Measurements from ENCODE around the gene DSCAM. TPM values are rescaled to one million over a fixed set of nuclear protein-coding genes. Genes with fewer than 3 reads are reported as not detected.
A peak's percentile ranks its signal among the peaks of the same experiment; 100 is the strongest.

The DSCAM gene
- total and polyA plus RNA-seq, 8 donors, result 0.37 TPM; not detected in 7

DNA sequence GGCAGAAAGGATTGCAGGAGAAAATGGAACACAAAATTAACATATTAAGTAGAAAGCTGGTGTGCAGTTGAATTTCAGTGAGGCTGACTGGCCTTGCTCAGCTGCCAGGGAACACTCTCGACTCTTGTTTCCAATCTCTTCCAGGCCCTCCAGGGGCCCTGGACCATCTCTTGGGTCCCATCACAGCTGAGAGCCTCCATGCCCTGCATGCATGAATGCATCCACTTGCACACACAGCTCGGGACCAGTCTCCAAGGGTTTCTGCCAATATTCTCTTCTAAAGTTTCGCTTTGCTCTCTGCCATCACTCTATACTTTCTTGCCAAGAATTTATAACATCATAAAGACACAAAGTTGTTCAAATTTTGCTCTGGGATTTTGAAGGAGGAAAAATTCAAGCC is 200.3 kb downstream of the DSCAM start:
- intact Hi-C loops (cut with DNase I; ENCODE audit: low total_unique reads), result no loop called here
- H3K27me3 ChIP-seq, result peaks cover 0 to 4% (median 0%) of the 10 kb centered on the region in 3 donors
- 61 to 73% (median 67%) methylated on average over 3 of the region's 3 CpGs for WGBS, 5 donors
- peaks cover 0 to 26% (median 16%) of the 10 kb centered on the region in 4 donors for H3K9me3 ChIP-seq
- H3K4me3 ChIP-seq, result no peak overlapping the region
- no peak for TF ChIP-seq POLR2AphosphoS5 (IDR thresholded peaks at IDR 0.05)
- TF ChIP-seq, protein P1, sequence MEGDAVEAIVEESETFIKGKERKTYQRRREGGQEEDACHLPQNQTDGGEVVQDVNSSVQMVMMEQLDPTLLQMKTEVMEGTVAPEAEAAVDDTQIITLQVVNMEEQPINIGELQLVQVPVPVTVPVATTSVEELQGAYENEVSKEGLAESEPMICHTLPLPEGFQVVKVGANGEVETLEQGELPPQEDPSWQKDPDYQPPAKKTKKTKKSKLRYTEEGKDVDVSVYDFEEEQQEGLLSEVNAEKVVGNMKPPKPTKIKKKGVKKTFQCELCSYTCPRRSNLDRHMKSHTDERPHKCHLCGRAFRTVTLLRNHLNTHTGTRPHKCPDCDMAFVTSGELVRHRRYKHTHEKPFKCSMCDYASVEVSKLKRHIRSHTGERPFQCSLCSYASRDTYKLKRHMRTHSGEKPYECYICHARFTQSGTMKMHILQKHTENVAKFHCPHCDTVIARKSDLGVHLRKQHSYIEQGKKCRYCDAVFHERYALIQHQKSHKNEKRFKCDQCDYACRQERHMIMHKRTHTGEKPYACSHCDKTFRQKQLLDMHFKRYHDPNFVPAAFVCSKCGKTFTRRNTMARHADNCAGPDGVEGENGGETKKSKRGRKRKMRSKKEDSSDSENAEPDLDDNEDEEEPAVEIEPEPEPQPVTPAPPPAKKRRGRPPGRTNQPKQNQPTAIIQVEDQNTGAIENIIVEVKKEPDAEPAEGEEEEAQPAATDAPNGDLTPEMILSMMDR (IDR thresholded peaks at IDR 0.05), result no peak
- no peak for TF ChIP-seq POLR2A (IDR thresholded peaks at IDR 0.05)
- no peak for TF ChIP-seq EP300 (IDR thresholded peaks at IDR 0.05)
- no peak for DNase-seq
- H3K27ac ChIP-seq, result no peak overlapping the region
- no peaks in the 10 kb centered on the region for H3K36me3 ChIP-seq
- H3K4me1 ChIP-seq, result no peaks in the 10 kb centered on the region

- no peak for TF ChIP-seq POLR2AphosphoS5 (IDR thresholded peaks at IDR 0.05)
- TF ChIP-seq EP300 (IDR thresholded peaks at IDR 0.05), result no peak
- no peak for TF ChIP-seq POLR2A (IDR thresholded peaks at IDR 0.05)
- TF ChIP-seq, protein P1 (IDR thresholded peaks at IDR 0.05), result no peak
- H3K27ac ChIP-seq, result no peak overlapping the region
- no peak for DNase-seq
- H3K36me3 ChIP-seq, result no peaks in the 10 kb centered on the region
- H3K4me1 ChIP-seq, result no peaks in the 10 kb centered on the region
- H3K9me3 ChIP-seq, result peaks cover 0 to 15% (median 9%) of the 10 kb centered on the region in 4 donors
- 32 to 51% (median 42%) methylated on average over 7 of the region's 7 CpGs for WGBS, 5 donors
- intact Hi-C loops (cut with DNase I; ENCODE audit: low total_unique reads), result no loop called here
- H3K27me3 ChIP-seq, result peaks cover 0 to 15% (median 0%) of the 10 kb centered on the region in 3 donors
- H3K4me3 ChIP-seq, result no peak overlapping the region
These were observed 205.9 kb downstream of the DSCAM start for GRCh38 chr21:40641042-40641441.

GRCh38 chr21:40640266-40640789 is 206.6 kb downstream of the DSCAM start:
- Histone ChIP-seq H3K27me3 (peaks cover 0 to 15% (median 0%) of the 10 kb centered on the region in 3 donors), H3K36me3 (no peaks in the 10 kb centered on the region), H3K27ac (no peak overlapping the region), H3K4me1 (no peaks in the 10 kb centered on the region), H3K4me3 (no peak overlapping the region), H3K9me3 (peaks cover 0 to 15% (median 9%) of the 10 kb centered on the region in 4 donors)
- intact Hi-C loops (cut with DNase I; ENCODE audit: low total_unique reads), result no loop called here
- no peak for TF ChIP-seq POLR2AphosphoS5 (IDR thresholded peaks at IDR 0.05)
- TF ChIP-seq, protein P1 (IDR thresholded peaks at IDR 0.05), result no peak
- no peak for TF ChIP-seq EP300 (IDR thresholded peaks at IDR 0.05)
- TF ChIP-seq POLR2A (IDR thresholded peaks at IDR 0.05), result no peak
- 29 to 47% (median 38%) methylated on average over 9 of the region's 9 CpGs for WGBS, 5 donors
- peak in 1 of 2 donors; percentile 45 for DNase-seq

GRCh38 chr21:40639616-40640194 is 207.3 kb downstream of the DSCAM start:
- Histone ChIP-seq H3K36me3 (no peaks in the 10 kb centered on the region), H3K27ac (no peak overlapping the region), H3K27me3 (peaks cover 0 to 15% (median 0%) of the 10 kb centered on the region in 3 donors), H3K9me3 (peaks cover 0 to 10% (median 8%) of the 10 kb centered on the region in 4 donors), H3K4me1 (no peaks in the 10 kb centered on the region), H3K4me3 (no peak overlapping the region)
- DNase-seq, result no peak
- intact Hi-C loops (cut with DNase I; ENCODE audit: low total_unique reads), result no loop called here
- TF ChIP-seq, protein P1 (IDR thresholded peaks at IDR 0.05), result no peak
- TF ChIP-seq POLR2A (IDR thresholded peaks at IDR 0.05) (no peak), POLR2AphosphoS5 (IDR thresholded peaks at IDR 0.05) (no peak), EP300 (IDR thresholded peaks at IDR 0.05) (no peak)
- 67 to 78% (median 72%) methylated on average over 6 of the region's 6 CpGs for WGBS, 5 donors
